H1 (cell line): ENCODE measurements around the gene RAPGEF5. TPM values are rescaled to one million over a fixed set of nuclear protein-coding genes. Genes with fewer than 3 reads are reported as not detected.

Experiments
- CTCF ChIA-PET: fragments of 300-600 bp; sonication (Branson Sonifier 250); formaldehyde crosslinking; loops from one replicate; lab custom pipeline; 2021; ENCODE audit not compliant: partially characterized antibody; lab: Charles Lee
- POLR2A ChIA-PET: fragments of 300-600 bp; sonication (Branson Sonifier 250); formaldehyde crosslinking; loops from one replicate; lab custom pipeline; 2021; ENCODE audit warnings: inconsistent platforms; ENCODE audit not compliant: partially characterized antibody; lab: Charles Lee
- DNase-seq, 2 experiments: peaks; one replicate each; pipeline versions ENCODE4 v3.0.0 to v3.0.0-alpha.2; 2010 to 2022; ENCODE audit warnings: low spot score in 2 of 2, low read depth in 1 of 2, mixed read lengths in 1 of 2
- FAIRE-seq: peaks from 2 replicates; lab custom pipeline; 2011; peaks lifted over from hg19 to GRCh38; lab: Jason Lieb, UNC
- H2AFZ ChIP-seq: 2 replicates; pipeline ENCODE4 v1.8.1; 2012; ENCODE audit warnings: low read length, inconsistent platforms
- H2AK5ac ChIP-seq: 2 replicates; pipeline ENCODE4 v1.6.1; 2013; ENCODE audit warnings: low read depth, low read length
- H2BK120ac ChIP-seq: replicated peaks from 2 replicates; pipeline ENCODE3; 2013; ENCODE audit warnings: low read depth, low read length, inconsistent platforms
- H2BK12ac ChIP-seq: 2 replicates; pipeline ENCODE4 v1.6.1; 2013; ENCODE audit warnings: low read depth, low read length
- H2BK15ac ChIP-seq: 2 replicates; pipeline ENCODE4 v1.6.1; 2013; ENCODE audit warnings: low read length
- H2BK20ac ChIP-seq: 2 replicates; pipeline ENCODE4 v1.6.1; 2013; ENCODE audit warnings: low read length
- H2BK5ac ChIP-seq: 2 replicates; pipeline ENCODE4 v1.6.1; 2013; ENCODE audit warnings: low read depth, low read length
- H3K14ac ChIP-seq: 2 replicates; pipeline ENCODE4 v1.6.1; 2013; ENCODE audit warnings: inconsistent platforms; ENCODE audit not compliant: insufficient read length
- H3K18ac ChIP-seq: 2 replicates; pipeline ENCODE4 v1.6.1; 2013; ENCODE audit warnings: low read length; ENCODE audit errors: extremely low read depth
- H3K23ac ChIP-seq: 2 replicates; pipeline ENCODE4 v1.6.1; 2013; ENCODE audit warnings: inconsistent platforms; ENCODE audit not compliant: insufficient read length
- H3K23me2 ChIP-seq: 2 replicates; pipeline ENCODE4 v1.6.1; 2013; ENCODE audit warnings: low read depth, low read length
- H3K27ac ChIP-seq: 2 replicates; pipeline ENCODE4 v1.6.1; 2011; ENCODE audit warnings: low read depth, low read length, inconsistent platforms
- H3K27me3 ChIP-seq, 4 experiments: replicated peaks in 1 of 4; 1 replicate in 1 of 4; 2 replicates in 3 of 4; pipeline versions ENCODE4 v1.6.1 to v1.8.1; 2011 to 2013; ENCODE audit warnings: low read length in 3 of 4, mild to moderate bottlenecking in 3 of 4, inconsistent platforms in 2 of 4, mixed read lengths in 2 of 4, moderate library complexity in 1 of 4; ENCODE audit not compliant: control insufficient read depth in 3 of 4, insufficient read depth in 3 of 4; ENCODE audit errors: extremely low read depth in 1 of 4
- H3K36me3 ChIP-seq, 4 experiments: 2 replicates each; pipeline versions ENCODE4 v1.6.1 to v1.8.1; 2011 to 2013; ENCODE audit warnings: mild to moderate bottlenecking in 4 of 4, low read length in 3 of 4, moderate library complexity in 2 of 4, control low read depth in 1 of 4, inconsistent platforms in 1 of 4; ENCODE audit not compliant: insufficient read depth in 4 of 4, control insufficient read depth in 2 of 4
- H3K4ac ChIP-seq: replicated peaks from 2 replicates; pipeline ENCODE3; 2013; ENCODE audit warnings: low read length, low read depth, mixed read lengths, inconsistent platforms; ENCODE audit not compliant: insufficient read length
- H3K4me1 ChIP-seq, 4 experiments: replicated peaks in 1 of 4; 1 replicate in 1 of 4; 2 replicates in 3 of 4; pipeline versions ENCODE4 v1.6.1 to v1.8.1; 2011 to 2013; ENCODE audit warnings: low read length in 3 of 4, inconsistent platforms in 2 of 4, mixed read lengths in 1 of 4; ENCODE audit not compliant: insufficient read depth in 4 of 4, control insufficient read depth in 3 of 4
- H3K4me2 ChIP-seq, 2 experiments: 2 replicates each; pipeline versions ENCODE4 v1.6.1 to v1.8.1; 2011 to 2013; ENCODE audit warnings: low read depth in 2 of 2, low read length in 2 of 2, control low read depth in 1 of 2, inconsistent platforms in 1 of 2, mild to moderate bottlenecking in 1 of 2; ENCODE audit not compliant: insufficient read depth in 1 of 2
- H3K4me3 ChIP-seq, 4 experiments: fragments of 200-600, 300-600 bp in 1 of 4; sonication (generic), shearing (Covaris generic), sonication (Bioruptor Twin) in 1 of 4; 2 replicates each; pipeline versions ENCODE4 v1.5.1 to v1.8.1; 2011 to 2016; ENCODE audit warnings: low read length in 4 of 4, low read depth in 3 of 4, control low read depth in 2 of 4, inconsistent platforms in 2 of 4, mild to moderate bottlenecking in 2 of 4, mixed read lengths in 1 of 4, moderate library complexity in 1 of 4; ENCODE audit not compliant: insufficient read depth in 2 of 4; ENCODE audit errors: extremely low read depth in 1 of 4
- H3K56ac ChIP-seq: replicated peaks from 2 replicates; pipeline ENCODE3; 2013; ENCODE audit warnings: low read depth, mild to moderate bottlenecking, mixed read lengths, low read length, inconsistent platforms; ENCODE audit not compliant: insufficient read length
- H3K79me1 ChIP-seq: 2 replicates; pipeline ENCODE4 v1.6.1; 2013; ENCODE audit warnings: low read depth, low read length, control low read depth
- H3K79me2 ChIP-seq, 2 experiments: 2 replicates each; pipeline versions ENCODE4 v1.6.1 to v1.8.1; 2012 to 2013; ENCODE audit warnings: low read length in 2 of 2, mild to moderate bottlenecking in 2 of 2, inconsistent platforms in 1 of 2; ENCODE audit not compliant: insufficient read depth in 2 of 2, control insufficient read depth in 1 of 2
- H3K9ac ChIP-seq, 4 experiments: replicated peaks in 1 of 4; 1 replicate in 1 of 4; 2 replicates in 3 of 4; pipeline versions ENCODE4 v1.6.1 to v1.8.1; 2011 to 2013; ENCODE audit warnings: low read depth in 3 of 4, low read length in 3 of 4, control low read depth in 2 of 4, mild to moderate bottlenecking in 2 of 4, moderate library complexity in 2 of 4, inconsistent platforms in 1 of 4; ENCODE audit errors: extremely low read depth in 1 of 4
- H3K9me3 ChIP-seq, 2 experiments: 2 replicates each; pipeline versions ENCODE4 v1.6.1 to v1.8.1; 2012 to 2013; ENCODE audit warnings: mild to moderate bottlenecking in 2 of 2, moderate library complexity in 2 of 2, control low read depth in 1 of 2, inconsistent platforms in 1 of 2, low read depth in 1 of 2, low read length in 1 of 2, mixed read lengths in 1 of 2; ENCODE audit not compliant: insufficient read depth in 2 of 2
- H4K20me1 ChIP-seq, 2 experiments: replicated peaks in 1 of 2; 2 replicates each; pipeline versions ENCODE3 to v1.8.1; 2011 to 2013; ENCODE audit warnings: inconsistent platforms in 2 of 2, low read length in 2 of 2, mild to moderate bottlenecking in 1 of 2; ENCODE audit not compliant: insufficient read depth in 2 of 2, control insufficient read depth in 1 of 2
- H4K5ac ChIP-seq: 2 replicates; pipeline ENCODE4 v1.6.1; 2013; ENCODE audit warnings: low read length, low read depth, mixed read lengths, inconsistent platforms; ENCODE audit not compliant: insufficient read length
- H4K8ac ChIP-seq: 2 replicates; pipeline ENCODE4 v1.8.0; 2013; ENCODE audit warnings: mild to moderate bottlenecking, moderate library complexity, low read length, inconsistent platforms; ENCODE audit not compliant: insufficient read depth; ENCODE audit errors: extremely low read depth
- H4K91ac ChIP-seq: replicated peaks from 2 replicates; pipeline ENCODE3; 2013; ENCODE audit warnings: low read length, mixed read lengths, inconsistent platforms; ENCODE audit not compliant: insufficient read length
- CBX8 ChIP-seq: fragments of 300-800, 300-1000 bp; sonication (generic); IDR thresholded peaks from 2 replicates; pipeline ENCODE4 v1.7.1; 2016; ENCODE audit warnings: low read depth, low read length, borderline replicate concordance
- CHD1 ChIP-seq: IDR thresholded peaks from 2 replicates; pipeline ENCODE4 v1.6.1; 2012; ENCODE audit warnings: low read depth, low read length, improper control_type of control experiment
- CHD2 ChIP-seq: IDR thresholded peaks from 2 replicates; pipeline ENCODE4 v1.6.1; 2012; ENCODE audit warnings: low read length, improper control_type of control experiment
- FOSL1 ChIP-seq: IDR thresholded peaks from 2 replicates; pipeline ENCODE4 v1.6.1; 2011; ENCODE audit warnings: mild to moderate bottlenecking, low read depth, low read length, moderate library complexity; ENCODE audit not compliant: insufficient read depth
- GTF2F1 ChIP-seq: IDR thresholded peaks from 2 replicates; pipeline ENCODE4 v1.6.1; 2012; ENCODE audit warnings: low read depth, low read length, improper control_type of control experiment, borderline replicate concordance
- POLR2A ChIP-seq, 2 experiments: IDR thresholded peaks; 1 replicate in 1 of 2; 2 replicates in 1 of 2; pipeline ENCODE4 v1.6.1; 2011; ENCODE audit warnings: low read depth in 2 of 2, low read length in 2 of 2, mild to moderate bottlenecking in 2 of 2; ENCODE audit errors: control extremely low read depth in 1 of 2
- RAD21 ChIP-seq, 2 experiments: IDR thresholded peaks in 1 of 2; conservative IDR thresholded peaks in 1 of 2; 2 replicates each; pipeline ENCODE4 v1.6.1; 2011; ENCODE audit warnings: low read depth in 2 of 2, low read length in 2 of 2, improper control_type of control experiment in 1 of 2, inconsistent platforms in 1 of 2, mild to moderate bottlenecking in 1 of 2, moderate library complexity in 1 of 2
- RXRA ChIP-seq: IDR thresholded peaks from 2 replicates; pipeline ENCODE4 v1.6.1; 2011; ENCODE audit warnings: low read depth, mild to moderate bottlenecking, low read length, moderate library complexity; ENCODE audit not compliant: insufficient read depth
- SIN3A ChIP-seq, 2 experiments: IDR thresholded peaks in 1 of 2; conservative IDR thresholded peaks in 1 of 2; 2 replicates each; pipeline ENCODE4 v1.6.1; 2011 to 2012; ENCODE audit warnings: low read length in 2 of 2, improper control_type of control experiment in 1 of 2, low read depth in 1 of 2, mild to moderate bottlenecking in 1 of 2
- SP4 ChIP-seq: IDR thresholded peaks from 2 replicates; pipeline ENCODE4 v1.6.1; 2012; ENCODE audit warnings: low read length, inconsistent platforms
- SUZ12 ChIP-seq: fragments of 200-600 bp; sonication (generic); IDR thresholded peaks from 2 replicates; pipeline ENCODE4 v1.6.1; 2012; ENCODE audit warnings: mild to moderate bottlenecking, inconsistent platforms, low read length, moderate library complexity, mixed read lengths
- WGBS, 2 experiments: shearing (Covaris generic) in 1 of 2; methylation state at CpG; one replicate each; pipeline versions ENCODE4 v1.1.6 to v1.1.7; 2013 to 2015; ENCODE audit warnings: low lambda C conversion rate in 2 of 2, mixed read lengths in 2 of 2, inconsistent platforms in 1 of 2, low coverage in 1 of 2, missing lambda C conversion rate in 1 of 2; ENCODE audit not compliant: insufficient replicate concordance in 2 of 2, insufficient coverage in 1 of 2, insufficient read length in 1 of 2; ENCODE audit errors: extremely low coverage in 1 of 2, missing lambda C conversion rate in 1 of 2; 5-methylcytosine and 5-hydroxymethylcytosine counted together
- polyA plus RNA-seq, 7 experiments: library from polyadenylated mRNA; depleted of rRNA in 3 of 7; stranded (reverse) in 5 of 7; unstranded in 2 of 7; fragments of >200 nt in 5 of 7; fragments of 200-250 nt in 2 of 7; gene quantifications; 1 replicate in 5 of 7; 2 replicates in 1 of 7; 4 replicates in 1 of 7; pipeline versions ENCODE4 v1.2.1 to v1.2.3, GENCODE V29; 2011 to 2013; ENCODE audit warnings: missing spikeins in 2 of 7, mixed read lengths in 2 of 7
- total RNA-seq: library from RNA; stranded (reverse); fragmentation: NEBNext Ultra II Directional; extraction: Animal tissue kit (Norgen Biotek cat#: 25700); gene quantifications from 2 replicates; pipeline ENCODE4 v1.2.1, GENCODE V29; 2021
- TF ChIP-seq, protein P1 (sequence below): IDR thresholded peaks from 2 replicates; pipeline ENCODE4 v1.6.1; 2012; ENCODE audit warnings: inconsistent platforms

RAPGEF5 gene
- total and polyA plus RNA-seq, 2 of the 8 experiments (the other 6 are each of a cell fraction or from before 2014, with no cell fraction given): 4.4 to 22.9 TPM

DNA sequence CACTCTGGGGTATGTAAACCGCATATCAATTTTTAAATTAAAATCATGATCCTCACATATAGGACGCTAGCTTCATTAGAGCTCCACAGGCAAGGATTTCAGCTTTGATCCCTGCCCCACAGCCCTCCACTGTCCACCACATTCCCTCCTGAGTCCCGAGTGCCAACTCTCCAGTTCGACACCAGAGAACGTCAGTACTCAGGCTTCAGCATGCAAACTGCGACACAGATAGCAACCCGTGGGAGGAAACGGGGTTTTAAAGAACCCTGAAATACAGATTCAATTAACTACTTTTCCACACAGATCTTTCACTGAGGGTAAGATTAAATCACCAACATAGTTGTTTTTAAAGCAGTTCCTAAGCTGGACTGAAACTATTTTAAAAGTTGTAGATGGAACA lies 26.1 kb downstream of the RAPGEF5 start:
- TF ChIP-seq CBX8: no peak
- TF ChIP-seq SP4: no peak
- TF ChIP-seq CHD1: no peak
- no peak for TF ChIP-seq POLR2A (IDR thresholded peaks at IDR 0.05; ENCODE audit: control extremely low read depth in 1 of 2, low read depth in 2 of 2, low read length in 2 of 2)
- TF ChIP-seq GTF2F1: no peak
- no peak for TF ChIP-seq RAD21 (IDR thresholded peaks at IDR 0.05 in 1 of 2, conservative IDR thresholded peaks at IDR 0.05 in 1 of 2; ENCODE audit: low read depth in 2 of 2, low read length in 2 of 2)
- no peak for TF ChIP-seq RXRA
- TF ChIP-seq SUZ12: no peak
- TF ChIP-seq, protein P1, sequence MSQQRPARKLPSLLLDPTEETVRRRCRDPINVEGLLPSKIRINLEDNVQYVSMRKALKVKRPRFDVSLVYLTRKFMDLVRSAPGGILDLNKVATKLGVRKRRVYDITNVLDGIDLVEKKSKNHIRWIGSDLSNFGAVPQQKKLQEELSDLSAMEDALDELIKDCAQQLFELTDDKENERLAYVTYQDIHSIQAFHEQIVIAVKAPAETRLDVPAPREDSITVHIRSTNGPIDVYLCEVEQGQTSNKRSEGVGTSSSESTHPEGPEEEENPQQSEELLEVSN: no peak
- TF ChIP-seq FOSL1: no peak
- no peak for TF ChIP-seq CHD2
- no peak for TF ChIP-seq SIN3A (conservative IDR thresholded peaks at IDR 0.05 in 1 of 2, IDR thresholded peaks at IDR 0.05 in 1 of 2; ENCODE audit: low read depth in 1 of 2, low read length in 2 of 2)
- Histone ChIP-seq H2AFZ (no peak overlapping the region), H3K4ac (peak overlapping the region; percentile 34), H3K27ac (no peak overlapping the region), H3K23me2 (no peaks in the 10 kb centered on the region), H3K79me1 (no peaks in the 10 kb centered on the region), H3K9ac (no peak overlapping the region), H4K91ac (peak overlapping the region; percentile 51), H3K4me1 (peaks cover 2 to 35% (median 27%) of the 10 kb centered on the region in 4 experiments), H3K4me3 (no peak overlapping the region), H3K27me3 (no peaks in the 10 kb centered on the region), H2BK5ac (peak overlapping the region; percentile 38; the same call in 1 of the 2 replicates), H3K18ac (no peak overlapping the region), H2BK15ac (no peak overlapping the region), H3K14ac (no peak overlapping the region), H3K56ac (no peak overlapping the region), H2BK20ac (no peak overlapping the region), H2BK120ac (no peak overlapping the region), H3K4me2 (no peak overlapping the region), H2BK12ac (no peak overlapping the region), H4K5ac (peak overlapping the region; percentile 59), H4K20me1 (no peaks in the 10 kb centered on the region), H3K23ac (no peak overlapping the region), H4K8ac (no peak overlapping the region), H3K9me3 (no peaks in the 10 kb centered on the region), H3K79me2 (peaks cover 3 to 68% of the 10 kb centered on the region in 2 experiments; a peak in 3 of 4 replicates), H3K36me3 (no peaks in the 10 kb centered on the region), H2AK5ac (0 out of 2 replicates have a peak overlapping the region, but pooled peaks have one; percentile 43)
- WGBS, 2 experiments: 69% methylated on average over 8 of the region's 8 CpGs; no CpG with 5 or more reads in 1 of the 2 experiments
- FAIRE-seq: no peak
- DNase-seq: no peak
- CTCF ChIA-PET: interaction anchor here (0.9 to 1.3 kb wide), 4 partner anchors 70 to 228 kb away, joined by 3 to 5 read pairs (median 4); no protein-coding TSS in a partner anchor
- POLR2A ChIA-PET: no interaction called here
